Glomerular endothelial cell (primary cell): Measurements from ENCODE around the gene FAHD2B. TPM values are rescaled to one million over a fixed set of nuclear protein-coding genes. Genes with fewer than 3 reads are reported as not detected.
"Not testable (repeated sequence)": the region's sequence is repeated elsewhere in the genome, so short reads cannot be mapped to it uniquely, and the experiment has no call there.

Source experiments
- DNase-seq: peaks from one replicate; pipeline ENCODE4 v3.0.0-alpha.2; 2011; ENCODE audit warnings: low read depth, low spot score; ENCODE audit errors: extremely low read depth
- total RNA-seq: library from RNA; depleted of rRNA; stranded (reverse); fragments of >200 nt; gene quantifications from 2 replicates; pipeline ENCODE4 v1.2.3, GENCODE V29; 2015

FAHD2B gene
- total RNA-seq, 1 donor from 2014 or later, result 13.4 TPM

GRCh38 chr2:97068722-97069121 is 26.0 kb downstream of the FAHD2B start:
- not testable (repeated sequence) for DNase-seq

GRCh38 chr2:97068074-97068473 is 26.6 kb downstream of the FAHD2B start:
- no peak for DNase-seq

GRCh38 chr2:97067279-97068004 is 27.2 kb downstream of the FAHD2B start:
- no peak for DNase-seq

GRCh38 chr2:97066030-97066429 is 28.7 kb downstream of the FAHD2B start:
- DNase-seq, result not testable (repeated sequence)

- not testable (repeated sequence) for DNase-seq
These were observed 32.7 kb downstream of the FAHD2B start for GRCh38 chr2:97062020-97062419.

GRCh38 chr2:97059782-97060181 is 34.9 kb downstream of the FAHD2B start:
- DNase-seq, result not testable (repeated sequence)

- DNase-seq, result not testable (repeated sequence)
These were observed 38.5 kb downstream of the FAHD2B start for GRCh38 chr2:97056150-97056549.

GRCh38 chr2:97050032-97050431 is 44.6 kb downstream of the FAHD2B start:
- DNase-seq, result not testable (repeated sequence)

- DNase-seq, result not testable (repeated sequence)
These were observed 46.2 kb downstream of the FAHD2B start for GRCh38 chr2:97048448-97048847.

GRCh38 chr2:97046676-97047075 is 48.0 kb downstream of the FAHD2B start:
- DNase-seq, result not testable (repeated sequence)

- DNase-seq, result not testable (repeated sequence)
These were observed 48.7 kb downstream of the FAHD2B start for GRCh38 chr2:97045895-97046499.

Other genes starting within 250 kb of the FAHD2B start
- 21.4 and 21.5 TPM in 2 replicates for gene ANKRD39, start 236.9 kb downstream of the FAHD2B start, total RNA-seq
- gene SEMA4C, start 224.8 kb downstream of the FAHD2B start, total RNA-seq, result 15.2 and 31.9 TPM in 2 replicates
- gene FAM178B, start 108.3 kb downstream of the FAHD2B start, total RNA-seq, result not detected in 2 replicates
- gene ANKRD36, start 18.3 kb upstream of the FAHD2B start, total RNA-seq, result 21.2 and 31.7 TPM in 2 replicates